A549 (cell line): ENCODE measurements around the gene GINS2.

Source experiments
- POLR2A ChIP-seq: IDR thresholded peaks from 2 replicates; pipeline ENCODE4 v1.6.1; 2012; ENCODE audit warnings: mild to moderate bottlenecking, low read length
- RAD21 ChIP-seq, 2 experiments: fragments of >200 bp in 1 of 2; sonication (Bioruptor Twin) in 1 of 2; formaldehyde crosslinking in 1 of 2; IDR thresholded peaks in 1 of 2; conservative IDR thresholded peaks in 1 of 2; 2 replicates in 1 of 2; 3 replicates in 1 of 2; pipeline ENCODE4 v1.6.1; 2012 to 2018; ENCODE audit warnings: inconsistent platforms in 1 of 2
- TF ChIP-seq, protein P1 (sequence below): fragments of >200 bp; sonication (Bioruptor Twin); formaldehyde crosslinking; IDR thresholded peaks from 3 replicates; pipeline ENCODE4 v1.5.1; 2016

DNA sequence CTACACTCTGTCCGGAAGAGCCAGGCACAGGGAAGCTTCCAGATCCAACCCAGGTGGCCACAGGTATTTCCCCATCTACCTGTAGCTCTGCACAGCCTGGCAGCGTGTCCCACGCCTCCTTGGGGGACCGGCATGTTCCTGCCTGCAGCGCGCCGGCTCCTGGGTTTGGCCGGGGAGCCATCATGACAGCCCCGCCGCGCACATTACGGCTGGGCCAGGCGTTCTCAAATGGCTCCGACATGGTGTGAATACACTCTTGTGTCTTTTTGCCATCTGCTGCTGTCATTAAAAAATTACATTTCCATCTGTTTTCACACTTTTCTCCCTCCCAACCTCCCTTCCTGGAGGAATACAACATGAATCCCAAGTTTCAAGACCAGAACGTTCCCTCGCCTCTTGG is 8.0 kb upstream of the GINS2 start:
- TF ChIP-seq RAD21 (conservative IDR thresholded peaks at IDR 0.05 in 1 of 2, IDR thresholded peaks at IDR 0.05 in 1 of 2) (no peak), POLR2A (no peak)
- TF ChIP-seq, protein P1, sequence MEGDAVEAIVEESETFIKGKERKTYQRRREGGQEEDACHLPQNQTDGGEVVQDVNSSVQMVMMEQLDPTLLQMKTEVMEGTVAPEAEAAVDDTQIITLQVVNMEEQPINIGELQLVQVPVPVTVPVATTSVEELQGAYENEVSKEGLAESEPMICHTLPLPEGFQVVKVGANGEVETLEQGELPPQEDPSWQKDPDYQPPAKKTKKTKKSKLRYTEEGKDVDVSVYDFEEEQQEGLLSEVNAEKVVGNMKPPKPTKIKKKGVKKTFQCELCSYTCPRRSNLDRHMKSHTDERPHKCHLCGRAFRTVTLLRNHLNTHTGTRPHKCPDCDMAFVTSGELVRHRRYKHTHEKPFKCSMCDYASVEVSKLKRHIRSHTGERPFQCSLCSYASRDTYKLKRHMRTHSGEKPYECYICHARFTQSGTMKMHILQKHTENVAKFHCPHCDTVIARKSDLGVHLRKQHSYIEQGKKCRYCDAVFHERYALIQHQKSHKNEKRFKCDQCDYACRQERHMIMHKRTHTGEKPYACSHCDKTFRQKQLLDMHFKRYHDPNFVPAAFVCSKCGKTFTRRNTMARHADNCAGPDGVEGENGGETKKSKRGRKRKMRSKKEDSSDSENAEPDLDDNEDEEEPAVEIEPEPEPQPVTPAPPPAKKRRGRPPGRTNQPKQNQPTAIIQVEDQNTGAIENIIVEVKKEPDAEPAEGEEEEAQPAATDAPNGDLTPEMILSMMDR = no peak
